Activated CD4-positive, alpha-beta T cell treated with anti-CD3 and anti-CD28 coated beads for 1 hour (primary cell): ENCODE results near the gene GPR89B.
"Not testable (repeated sequence)": the region's sequence is repeated elsewhere in the genome, so short reads cannot be mapped to it uniquely, and the experiment has no call there.

Source experiments
- DNase-seq: peaks from one replicate; pipeline ENCODE4 v3.0.0-alpha.2; 2020

The GPR89B gene

GRCh38 chr1:147928236-147929132 is at the start of gene GPR89B:
Gene GPR89B, plus strand, starts transcription at chr1:147928420. Its CDS starts 117 bp downstream, at chr1:147928537.
- peak; percentile 90 for DNase-seq

GRCh38 chr1:147879911-147880310 is 48.3 kb upstream of the GPR89B start:
- no peak for DNase-seq

- no peak for DNase-seq
These were observed 45.7 kb upstream of the GPR89B start for GRCh38 chr1:147882535-147882934.

GRCh38 chr1:147890177-147890790 is 37.9 kb upstream of the GPR89B start:
- DNase-seq, result peak; percentile 20

GRCh38 chr1:147891088-147891487 is 37.1 kb upstream of the GPR89B start:
- no peak for DNase-seq

GRCh38 chr1:147892216-147892615 is 36.0 kb upstream of the GPR89B start:
- DNase-seq, result no peak

- no peak for DNase-seq
These were observed 35.4 kb upstream of the GPR89B start for GRCh38 chr1:147892731-147893214.

- DNase-seq, result no peak
These were observed 33.1 kb upstream of the GPR89B start for GRCh38 chr1:147895123-147895522.

- no peak for DNase-seq
These were observed 31.0 kb upstream of the GPR89B start for GRCh38 chr1:147897029-147897752.

- no peak for DNase-seq
These were observed 30.4 kb upstream of the GPR89B start for GRCh38 chr1:147897789-147898188.

- DNase-seq, result no peak
These were observed 25.9 kb upstream of the GPR89B start, which contains the start of gene GJA8 for GRCh38 chr1:147902253-147902845. Gene GJA8, plus strand, starts transcription at chr1:147902795. Its CDS starts 5,161 bp downstream, at chr1:147907956.

- DNase-seq, result no peak
These were observed 23.5 kb upstream of the GPR89B start for GRCh38 chr1:147904726-147905125.

- DNase-seq, result no peak
These were observed 20.3 kb upstream of the GPR89B start for GRCh38 chr1:147907786-147908509.

GRCh38 chr1:147912553-147912952 is 15.7 kb upstream of the GPR89B start:
- DNase-seq, result no peak

- DNase-seq, result no peak
These were observed 14.8 kb upstream of the GPR89B start for GRCh38 chr1:147913362-147913942.

GRCh38 chr1:147919896-147920295 is 8.3 kb upstream of the GPR89B start:
- no peak for DNase-seq

- no peak for DNase-seq
These were observed 3.4 kb upstream of the GPR89B start for GRCh38 chr1:147924813-147925212.

GRCh38 chr1:147927215-147927614 is 1.0 kb upstream of the GPR89B start:
- DNase-seq, result not testable (repeated sequence)

GRCh38 chr1:147927689-147928088 is 531 bp upstream of the GPR89B start:
- DNase-seq, result not testable (repeated sequence)

- not testable (repeated sequence) for DNase-seq
These were observed 2.9 kb downstream of the GPR89B start for GRCh38 chr1:147931137-147931536.

- DNase-seq, result not testable (repeated sequence)
These were observed 7.1 kb downstream of the GPR89B start for GRCh38 chr1:147935296-147935695.

GRCh38 chr1:147940456-147940855 is 12.2 kb downstream of the GPR89B start:
- DNase-seq, result not testable (repeated sequence)
